Peyer's patch (tissue), 4 donors: ENCODE measurements around the gene AUTS2.

Source experiments
- POLR2A ChIP-seq, 2 donors: fragments of 450-650 bp; IDR thresholded peaks; one replicate each; pipeline ENCODE4 v1.5.1; 2017; ENCODE audit warnings: antibody characterized with exemption in 2 of 2, mild to moderate bottlenecking in 2 of 2, moderate library complexity in 2 of 2
- TF ChIP-seq, protein P1 (sequence below), 6 experiments: fragments of 450-650 bp in 4 of 6; fragments of 200-600 bp in 2 of 6; sonication (generic) in 1 of 6; IDR thresholded peaks; one replicate each; pipeline ENCODE4 v1.5.1; 2017 to 2019; ENCODE audit warnings: antibody characterized with exemption in 6 of 6, mild to moderate bottlenecking in 3 of 6, moderate library complexity in 1 of 6

- TF ChIP-seq POLR2A (IDR thresholded peaks at IDR 0.05), result no peak
- TF ChIP-seq, protein P1, sequence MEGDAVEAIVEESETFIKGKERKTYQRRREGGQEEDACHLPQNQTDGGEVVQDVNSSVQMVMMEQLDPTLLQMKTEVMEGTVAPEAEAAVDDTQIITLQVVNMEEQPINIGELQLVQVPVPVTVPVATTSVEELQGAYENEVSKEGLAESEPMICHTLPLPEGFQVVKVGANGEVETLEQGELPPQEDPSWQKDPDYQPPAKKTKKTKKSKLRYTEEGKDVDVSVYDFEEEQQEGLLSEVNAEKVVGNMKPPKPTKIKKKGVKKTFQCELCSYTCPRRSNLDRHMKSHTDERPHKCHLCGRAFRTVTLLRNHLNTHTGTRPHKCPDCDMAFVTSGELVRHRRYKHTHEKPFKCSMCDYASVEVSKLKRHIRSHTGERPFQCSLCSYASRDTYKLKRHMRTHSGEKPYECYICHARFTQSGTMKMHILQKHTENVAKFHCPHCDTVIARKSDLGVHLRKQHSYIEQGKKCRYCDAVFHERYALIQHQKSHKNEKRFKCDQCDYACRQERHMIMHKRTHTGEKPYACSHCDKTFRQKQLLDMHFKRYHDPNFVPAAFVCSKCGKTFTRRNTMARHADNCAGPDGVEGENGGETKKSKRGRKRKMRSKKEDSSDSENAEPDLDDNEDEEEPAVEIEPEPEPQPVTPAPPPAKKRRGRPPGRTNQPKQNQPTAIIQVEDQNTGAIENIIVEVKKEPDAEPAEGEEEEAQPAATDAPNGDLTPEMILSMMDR (IDR thresholded peaks at IDR 0.05), result no peak
Observed at GRCh38 chr7:70267381-70268120, 669.3 kb downstream of the AUTS2 start.
